NCI-H2196 (cell line): ENCODE results near the gene ACBD3.

Experiments
- DNase-seq: peaks from one replicate; lab custom pipeline; 2025; ENCODE audit not compliant: unreplicated experiment; lab: John Stamatoyannopoulos, UW

ACBD3 gene

GRCh38 chr1:226135059-226135651, 51.4 kb downstream of the ACBD3 start:
- peak; percentile 92 for DNase-seq

DNA sequence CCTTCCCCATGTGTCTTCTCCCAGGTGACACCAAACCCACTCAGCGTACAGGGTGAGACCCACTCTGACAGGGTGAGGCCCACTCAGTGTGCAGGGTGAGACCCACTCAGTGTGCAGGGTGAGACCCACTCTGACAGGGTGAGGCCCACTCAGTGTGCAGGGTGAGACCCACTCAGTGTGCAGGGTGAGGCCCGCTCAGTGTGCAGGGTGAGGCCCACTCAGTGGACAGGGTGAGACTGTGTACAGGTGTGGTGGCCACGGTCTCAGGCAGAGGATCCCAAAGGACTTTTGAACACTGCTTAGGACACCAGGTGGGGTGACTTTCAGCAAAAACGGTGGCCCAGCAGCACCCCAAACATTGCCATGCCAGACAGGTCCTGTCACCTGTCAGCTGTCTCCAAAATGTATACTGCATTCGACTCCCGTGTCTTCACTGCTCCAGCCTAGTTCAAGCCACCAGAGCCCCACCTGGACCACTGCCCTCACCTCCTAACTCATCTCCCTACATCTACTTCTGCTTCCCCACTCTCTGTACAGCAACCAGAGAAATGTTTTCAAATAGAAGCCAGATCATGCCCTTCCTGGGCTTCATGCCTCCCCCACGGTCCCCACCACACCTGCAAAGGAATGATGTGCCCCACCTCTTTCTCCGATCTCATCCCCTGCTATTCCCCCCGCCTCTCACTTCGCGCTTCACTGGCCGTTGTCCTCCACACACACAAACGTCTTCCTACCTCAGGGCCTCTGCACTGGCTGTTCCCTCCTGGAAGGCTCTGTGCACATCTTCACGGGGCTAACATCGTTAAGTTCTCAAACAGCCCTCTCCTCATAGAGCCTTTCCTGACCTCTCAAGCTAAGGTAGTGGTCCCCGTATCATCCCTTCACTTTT, 52.1 kb downstream of the ACBD3 start:
- no peak for DNase-seq

GRCh38 chr1:226133504-226134123, 52.9 kb downstream of the ACBD3 start:
- no peak for DNase-seq

- peak; percentile 25 for DNase-seq
These were observed 53.6 kb downstream of the ACBD3 start for GRCh38 chr1:226132728-226133503.

GRCh38 chr1:226131639-226132038, 54.9 kb downstream of the ACBD3 start:
- DNase-seq = no peak

DNA sequence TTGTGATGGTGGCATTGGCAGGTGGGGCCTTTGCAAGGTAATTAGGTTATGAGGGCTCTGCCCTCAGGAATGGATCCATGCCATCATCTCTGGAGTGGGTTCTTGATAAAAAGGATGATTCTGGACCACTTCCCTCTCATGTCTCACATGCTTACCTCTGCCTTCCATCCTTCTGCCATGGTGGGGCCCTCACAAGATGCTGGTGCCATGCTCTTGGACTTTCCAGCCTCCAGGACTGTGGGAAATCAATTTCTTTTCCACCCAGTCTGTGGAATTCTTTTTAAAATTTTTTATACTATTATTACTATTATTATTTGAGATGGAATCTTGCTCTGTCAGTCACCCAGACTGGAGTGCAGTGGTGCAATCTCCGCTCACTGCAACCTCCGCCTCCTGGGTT, 57.3 kb downstream of the ACBD3 start:
- no peak for DNase-seq

- DNase-seq = no peak
These were observed 58.0 kb downstream of the ACBD3 start for GRCh38 chr1:226128487-226129075.

GRCh38 chr1:226126824-226127569, 59.5 kb downstream of the ACBD3 start:
- no peak for DNase-seq

DNA sequence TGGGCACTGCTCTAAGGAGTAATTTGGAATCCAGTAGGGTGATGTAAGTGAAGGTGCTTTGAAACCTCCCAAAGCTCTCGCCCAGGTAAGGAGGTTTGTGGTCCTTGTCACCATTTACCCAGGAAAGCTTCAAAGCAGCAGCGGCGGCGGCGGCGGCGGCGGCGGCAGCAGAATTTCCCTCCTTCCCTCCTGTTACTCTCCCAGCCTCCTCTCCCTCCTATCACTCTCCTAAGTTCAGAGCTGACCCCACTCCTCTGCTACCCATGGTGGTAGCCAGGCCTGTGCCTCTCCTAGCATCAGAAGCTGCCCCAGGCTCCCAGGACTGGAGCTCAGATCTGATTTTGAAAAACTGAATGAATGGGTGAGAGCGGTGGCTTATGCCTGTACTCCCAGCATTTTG, 60.7 kb downstream of the ACBD3 start:
- no peak for DNase-seq

DNA sequence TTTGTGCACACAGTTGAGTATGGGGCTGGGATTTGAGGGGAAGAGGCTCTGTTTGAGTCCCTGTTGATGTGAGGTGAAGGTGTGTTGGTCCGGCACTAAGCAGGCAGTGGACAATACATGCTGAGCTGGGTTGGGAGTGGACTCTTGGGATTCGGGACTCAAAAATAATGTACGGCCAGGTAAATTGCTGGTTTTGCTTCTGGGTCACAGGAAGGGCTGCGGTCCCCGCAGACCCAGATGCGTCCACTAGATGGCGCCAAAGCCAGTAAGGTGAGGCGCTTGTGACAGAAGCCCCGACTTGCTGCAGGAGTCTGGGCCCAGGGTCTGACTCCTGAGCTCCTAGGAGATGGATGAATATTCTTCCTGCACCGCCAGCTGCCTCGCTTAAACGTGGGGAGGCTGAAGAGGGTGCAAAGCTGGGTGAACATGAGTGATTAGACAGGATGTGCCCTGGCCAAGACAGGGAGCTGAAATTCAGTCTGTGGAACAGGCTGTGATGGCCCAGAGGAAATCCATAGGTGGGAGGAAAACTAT, 61.4 kb downstream of the ACBD3 start:
- DNase-seq = peak; percentile 96

DNA sequence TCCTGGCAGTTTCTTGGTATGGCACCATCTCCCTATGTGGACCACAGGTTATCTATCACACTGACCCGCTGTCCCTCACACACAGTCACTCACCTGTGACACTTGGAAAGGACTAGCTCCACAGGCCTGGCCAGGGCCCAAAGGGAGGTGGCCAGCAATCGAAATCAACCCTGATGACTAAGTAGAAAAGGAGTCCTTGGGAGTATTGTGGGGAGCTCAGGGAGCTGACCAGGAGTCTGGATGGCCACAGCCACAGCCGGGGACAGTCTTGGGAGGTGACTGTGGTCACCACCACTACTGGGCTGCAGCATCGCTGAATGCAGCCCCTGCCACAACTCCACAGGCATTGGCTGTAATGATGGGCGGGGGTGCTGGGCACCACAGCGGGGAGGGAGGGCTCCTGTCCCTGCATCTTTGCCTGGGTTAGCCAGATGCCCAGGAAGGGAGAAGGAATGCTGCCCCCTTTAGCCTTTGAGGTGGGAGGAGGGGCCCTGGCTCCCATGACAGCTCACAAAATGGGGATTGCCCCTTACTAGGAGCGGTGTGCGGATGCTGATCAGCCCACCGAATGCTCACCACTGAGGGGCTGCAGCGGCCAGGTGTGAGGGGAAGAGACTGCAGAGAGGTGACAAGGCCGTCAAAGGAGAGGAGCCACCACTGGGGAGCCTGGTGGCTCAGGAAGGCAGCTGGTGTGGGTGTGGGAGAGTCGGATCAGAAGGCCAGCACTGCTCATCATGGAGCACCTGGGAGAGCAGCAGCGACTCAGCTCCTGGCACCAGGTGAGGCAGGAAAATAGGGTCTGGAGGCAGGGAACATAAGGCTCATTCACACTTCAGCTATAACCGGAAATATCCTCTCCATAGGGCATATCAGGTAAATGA, 62.7 kb downstream of the ACBD3 start:
- DNase-seq = no peak

DNA sequence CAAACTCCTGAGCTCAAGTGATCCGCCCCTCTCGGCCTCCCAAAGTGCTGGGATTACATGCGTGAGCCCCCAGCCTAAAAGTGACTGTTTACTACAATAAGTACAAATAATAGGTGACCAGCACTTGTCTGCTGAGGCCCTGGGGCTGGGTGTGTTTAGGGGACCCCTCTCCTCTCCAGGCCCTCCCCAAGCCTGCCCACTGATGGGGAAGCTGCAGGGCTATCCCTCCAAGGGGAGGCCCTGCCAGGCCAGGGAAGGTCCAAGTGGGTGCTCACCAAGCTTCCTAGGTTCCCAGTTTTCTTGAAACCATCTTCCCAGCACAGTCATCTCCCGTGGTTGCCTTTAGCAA, 63.4 kb downstream of the ACBD3 start:
- no peak for DNase-seq

GRCh38 chr1:226121587-226122400, 64.7 kb downstream of the ACBD3 start:
- peak; percentile 85 for DNase-seq

- no peak for DNase-seq
These were observed 65.4 kb downstream of the ACBD3 start for GRCh38 chr1:226121049-226121586.

- DNase-seq = no peak
These were observed 66.1 kb downstream of the ACBD3 start for GRCh38 chr1:226120398-226120797.

DNA sequence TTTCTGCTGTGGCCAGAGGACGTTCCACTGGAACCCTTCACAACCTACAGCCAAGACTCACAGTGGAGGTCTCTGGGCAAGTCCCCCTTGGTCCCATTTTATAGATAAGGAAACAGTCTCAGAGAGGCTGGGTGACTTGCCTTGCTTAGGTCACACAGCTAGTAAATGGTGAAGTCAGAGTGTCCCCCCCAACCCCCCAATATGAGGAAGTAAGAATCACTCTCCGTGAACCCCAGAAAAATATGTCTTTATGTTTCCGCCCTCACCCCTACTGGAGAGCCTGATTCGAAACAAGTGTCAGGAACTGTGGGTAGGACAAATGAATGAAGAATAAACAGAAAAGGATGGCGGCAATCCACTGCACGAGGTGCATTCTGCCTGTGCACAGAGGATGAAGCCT, 67.4 kb downstream of the ACBD3 start:
- no peak for DNase-seq

DNA sequence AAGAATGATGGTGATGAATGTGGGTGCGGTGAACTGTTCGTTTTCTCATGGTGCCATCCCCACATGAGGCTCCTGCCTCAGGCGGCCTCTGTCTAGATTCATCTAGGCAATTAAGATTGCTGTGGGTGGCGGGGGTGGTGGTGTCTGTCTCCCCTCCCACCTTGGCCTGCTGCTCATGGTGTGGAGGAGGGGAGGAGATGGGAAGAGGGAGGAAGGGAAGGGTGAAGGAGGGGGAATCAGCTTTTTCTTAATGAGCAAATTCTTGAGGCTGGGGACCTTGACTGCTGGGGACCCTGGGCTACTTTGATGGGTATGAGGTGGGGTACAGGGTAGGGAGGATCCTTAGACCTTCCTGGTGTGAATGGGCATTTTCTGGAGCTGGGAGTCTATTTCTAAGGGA, 68.2 kb downstream of the ACBD3 start:
- no peak for DNase-seq

DNA sequence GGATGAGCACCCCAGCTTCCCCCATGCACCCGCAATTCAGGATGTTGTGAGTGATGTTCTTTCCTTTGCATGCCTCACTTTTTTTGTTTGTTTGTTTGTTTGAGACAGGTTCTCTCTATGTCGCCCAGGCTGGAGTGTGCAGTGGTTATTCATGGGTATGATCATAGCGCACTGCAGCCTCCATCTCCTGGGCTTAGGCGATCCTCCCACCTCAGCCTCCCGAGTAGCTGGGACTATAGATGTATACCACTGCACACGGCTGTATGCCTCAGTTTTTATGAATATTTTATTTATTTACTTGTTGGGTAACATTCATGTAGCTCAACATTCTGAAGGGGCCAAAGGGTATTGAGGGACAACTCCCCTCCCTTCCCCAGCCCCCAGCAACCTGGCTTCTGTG, 69.2 kb downstream of the ACBD3 start:
- no peak for DNase-seq
